ENCODE measurements around the gene GPR176.
"Not testable (repeated sequence)": the region's sequence is repeated elsewhere in the genome, so short reads cannot be mapped to it uniquely, and the experiment has no call there.

The GPR176 gene

GRCh38 chr15:39852250-39852649 lies 67.8 kb downstream of the GPR176 start:
- DNase-seq, result no peak

- no peak for DNase-seq
Observed at GRCh38 chr15:39851500-39852092, 68.5 kb downstream of the GPR176 start.

- DNase-seq, result no peak
Observed at GRCh38 chr15:39850436-39850835, 69.6 kb downstream of the GPR176 start.

GRCh38 chr15:39846108-39846507 lies 74.0 kb downstream of the GPR176 start:
- no peak for DNase-seq

GRCh38 chr15:39845582-39845981 lies 74.5 kb downstream of the GPR176 start:
- DNase-seq, result no peak

GRCh38 chr15:39843565-39843964 lies 76.5 kb downstream of the GPR176 start:
- DNase-seq, result no peak

- no peak for DNase-seq
Observed at GRCh38 chr15:39837454-39837853, 82.6 kb downstream of the GPR176 start.

GRCh38 chr15:39835550-39835949 lies 84.5 kb downstream of the GPR176 start:
- no peak for DNase-seq

GRCh38 chr15:39834256-39834655 lies 85.8 kb downstream of the GPR176 start:
- DNase-seq, result no peak

- no peak for DNase-seq
Observed at GRCh38 chr15:39833515-39833981, 86.5 kb downstream of the GPR176 start.

GRCh38 chr15:39830166-39830565 lies 89.9 kb downstream of the GPR176 start:
- no peak for DNase-seq

GRCh38 chr15:39828374-39828931 lies 91.6 kb downstream of the GPR176 start:
- DNase-seq, result no peak

- no peak for DNase-seq
Observed at GRCh38 chr15:39826975-39827374, 93.1 kb downstream of the GPR176 start.

GRCh38 chr15:39823634-39824033 lies 96.4 kb downstream of the GPR176 start:
- DNase-seq, result no peak

GRCh38 chr15:39820050-39820602 lies 99.9 kb downstream of the GPR176 start:
- no peak for DNase-seq

- no peak for DNase-seq
Observed at GRCh38 chr15:39819533-39819932, 100.5 kb downstream of the GPR176 start.

GRCh38 chr15:39817892-39818291 lies 102.2 kb downstream of the GPR176 start:
- DNase-seq, result no peak

- no peak for DNase-seq
Observed at GRCh38 chr15:39814489-39814888, 105.6 kb downstream of the GPR176 start.

- not testable (repeated sequence) for DNase-seq
Observed at GRCh38 chr15:39812651-39813050, 107.4 kb downstream of the GPR176 start.

GRCh38 chr15:39808909-39809308 lies 111.2 kb downstream of the GPR176 start:
- no peak for DNase-seq

- DNase-seq, result no peak
Observed at GRCh38 chr15:39807791-39808190, 112.3 kb downstream of the GPR176 start.

- DNase-seq, result no peak
Observed at GRCh38 chr15:39804026-39804425, 116.0 kb downstream of the GPR176 start.

- no peak for DNase-seq
Observed at GRCh38 chr15:39803016-39803415, 117.0 kb downstream of the GPR176 start.

- DNase-seq, result no peak
Observed at GRCh38 chr15:39801641-39802309, 118.3 kb downstream of the GPR176 start.
